GM21423 (cell line): ENCODE data around the gene MACROH2A1.

Source experiments
- ATAC-seq: cut with Tn5 transposase; IDR thresholded peaks from one replicate; pipeline ENCODE4 v1.9.1; 2021; ENCODE audit warnings: mild to moderate bottlenecking, moderate library complexity; ENCODE audit not compliant: unreplicated experiment

The MACROH2A1 gene

GRCh38 chr5:135333732-135334515, 65.1 kb downstream of the MACROH2A1 start:
- no peak for ATAC-seq

- ATAC-seq: no peak
Measured at GRCh38 chr5:135332519-135333150, 66.4 kb downstream of the MACROH2A1 start.

GRCh38 chr5:135331612-135332011, 67.4 kb downstream of the MACROH2A1 start:
- ATAC-seq: no peak

GRCh38 chr5:135330798-135331096, 68.3 kb downstream of the MACROH2A1 start:
- ATAC-seq: no peak

- no peak for ATAC-seq
Measured at GRCh38 chr5:135329913-135330797, 68.9 kb downstream of the MACROH2A1 start.

- ATAC-seq: no peak
Measured at GRCh38 chr5:135329066-135329912, 69.7 kb downstream of the MACROH2A1 start.

GRCh38 chr5:135328128-135328687, 70.8 kb downstream of the MACROH2A1 start:
- ATAC-seq: no peak

- no peak for ATAC-seq
Measured at GRCh38 chr5:135327429-135328127, 71.5 kb downstream of the MACROH2A1 start.

- no peak for ATAC-seq
Measured at GRCh38 chr5:135326296-135327254, 72.5 kb downstream of the MACROH2A1 start.

GRCh38 chr5:135324897-135325650, 74.0 kb downstream of the MACROH2A1 start:
- no peak for ATAC-seq

GRCh38 chr5:135324160-135324559, 74.9 kb downstream of the MACROH2A1 start:
- ATAC-seq: no peak

- no peak for ATAC-seq
Measured at GRCh38 chr5:135323701-135324132, 75.3 kb downstream of the MACROH2A1 start.

GRCh38 chr5:135323227-135323626, 75.8 kb downstream of the MACROH2A1 start:
- ATAC-seq: no peak

GRCh38 chr5:135322744-135323143, 76.3 kb downstream of the MACROH2A1 start:
- ATAC-seq: no peak

GRCh38 chr5:135322271-135322670, 76.8 kb downstream of the MACROH2A1 start:
- ATAC-seq: no peak

GRCh38 chr5:135320718-135321484, 78.1 kb downstream of the MACROH2A1 start:
- no peak for ATAC-seq

GRCh38 chr5:135319928-135320606, 79.0 kb downstream of the MACROH2A1 start:
- no peak for ATAC-seq
